HepG2 (cell line): ENCODE results near the gene CCNF. TPM values are rescaled to one million over a fixed set of nuclear protein-coding genes. Genes with fewer than 3 reads are reported as not detected.

ENCODE experiments used
- GABPB1 ChIP-seq: IDR thresholded peaks from 2 replicates; pipeline ENCODE4 v1.6.1; 2016; ENCODE audit warnings: mild to moderate bottlenecking, missing genetic modification reagents, moderate library complexity, missing compliant biosample characterization
- IKZF1 ChIP-seq: fragments of 450-650 bp; IDR thresholded peaks from 2 replicates; pipeline ENCODE4 v1.7.1; 2016
- KDM1A ChIP-seq: IDR thresholded peaks from 2 replicates; pipeline ENCODE4 v1.6.1; 2016; ENCODE audit warnings: missing compliant biosample characterization
- NKX3-1 ChIP-seq: sonication (generic); formaldehyde crosslinking; IDR thresholded peaks from 2 replicates; pipeline ENCODE4 v1.5.0; 2020; ENCODE audit warnings: missing genetic modification reagents
- ZNF138 ChIP-seq: sonication (generic); formaldehyde crosslinking; IDR thresholded peaks from 2 replicates; pipeline ENCODE4 v1.5.0; 2020; ENCODE audit warnings: mild to moderate bottlenecking, low read depth, missing genetic modification reagents
- ZNF670 ChIP-seq: sonication (generic); formaldehyde crosslinking; IDR thresholded peaks from 2 replicates; pipeline ENCODE4 v1.8.0; 2022; ENCODE audit warnings: mild to moderate bottlenecking, missing genetic modification reagents, borderline replicate concordance
- ZNF761 ChIP-seq: sonication (generic); formaldehyde crosslinking; conservative IDR thresholded peaks from 2 replicates; pipeline ENCODE4 v1.4.0; 2020; ENCODE audit warnings: mild to moderate bottlenecking, missing genetic modification reagents
- polyA plus RNA-seq, 8 experiments: library from polyadenylated mRNA; depleted of rRNA in 3 of 8; stranded (reverse) in 7 of 8; unstranded in 1 of 8; fragments of >200 nt; fragmentation: Illumina TruSeq in 4 of 8; extraction: Trizol in 4 of 8; gene quantifications; 2 replicates each; pipeline versions ENCODE4 v1.2.1 to v1.2.3, GENCODE V29; 2011 to 2016; ENCODE audit warnings: low read depth in 4 of 8, missing spikeins in 1 of 8, mixed read lengths in 1 of 8; ENCODE audit not compliant: insufficient read depth in 1 of 8
- total RNA-seq, 5 experiments: library from RNA; depleted of rRNA; stranded (reverse); fragments of >200 nt; fragmentation: Illumina TruSeq; extraction: Trizol; gene quantifications; 2 replicates each; pipeline ENCODE4 v1.2.3, GENCODE V29; 2016; ENCODE audit warnings: low read depth in 1 of 5
- TF ChIP-seq, protein P1 (sequence below): sonication (generic); formaldehyde crosslinking; IDR thresholded peaks from 2 replicates; pipeline ENCODE4 v1.8.0; 2022; ENCODE audit warnings: mild to moderate bottlenecking, missing genetic modification reagents, borderline replicate concordance
- TF ChIP-seq, protein P2 (sequence below), 2 experiments: sonication (generic) in 1 of 2; formaldehyde crosslinking in 1 of 2; IDR thresholded peaks; 2 replicates each; pipeline versions ENCODE4 v1.6.1 to v1.9.0; 2014 to 2022; ENCODE audit warnings: antibody characterized with exemption in 1 of 2, borderline replicate concordance in 1 of 2, inconsistent platforms in 1 of 2, low read depth in 1 of 2, missing genetic modification reagents in 1 of 2
- TF ChIP-seq, protein P3 (sequence below): sonication (generic); formaldehyde crosslinking; IDR thresholded peaks from 2 replicates; pipeline ENCODE4 v1.8.1; 2023; ENCODE audit warnings: missing genetic modification reagents, inconsistent platforms, borderline replicate concordance
- TF ChIP-seq, protein P4 (sequence below): sonication (generic); formaldehyde crosslinking; IDR thresholded peaks from 2 replicates; pipeline ENCODE4 v1.9.0; 2022; ENCODE audit warnings: missing genetic modification reagents, mild to moderate bottlenecking, borderline replicate concordance
- TF ChIP-seq, protein P5 (sequence below): IDR thresholded peaks from 2 replicates; pipeline ENCODE4 v1.6.1; 2012; ENCODE audit warnings: low read depth, low read length, improper control_type of control experiment
- TF ChIP-seq, protein P6 (sequence below): sonication (generic); formaldehyde crosslinking; IDR thresholded peaks from 2 replicates; pipeline ENCODE4 v1.4.0; 2020; ENCODE audit warnings: missing genetic modification reagents

Gene CCNF
- total and polyA plus RNA-seq, 2 of the 13 experiments (the other 11 are each of a cell fraction or from before 2014, with no cell fraction given): 6.4 to 22.8 TPM

DNA sequence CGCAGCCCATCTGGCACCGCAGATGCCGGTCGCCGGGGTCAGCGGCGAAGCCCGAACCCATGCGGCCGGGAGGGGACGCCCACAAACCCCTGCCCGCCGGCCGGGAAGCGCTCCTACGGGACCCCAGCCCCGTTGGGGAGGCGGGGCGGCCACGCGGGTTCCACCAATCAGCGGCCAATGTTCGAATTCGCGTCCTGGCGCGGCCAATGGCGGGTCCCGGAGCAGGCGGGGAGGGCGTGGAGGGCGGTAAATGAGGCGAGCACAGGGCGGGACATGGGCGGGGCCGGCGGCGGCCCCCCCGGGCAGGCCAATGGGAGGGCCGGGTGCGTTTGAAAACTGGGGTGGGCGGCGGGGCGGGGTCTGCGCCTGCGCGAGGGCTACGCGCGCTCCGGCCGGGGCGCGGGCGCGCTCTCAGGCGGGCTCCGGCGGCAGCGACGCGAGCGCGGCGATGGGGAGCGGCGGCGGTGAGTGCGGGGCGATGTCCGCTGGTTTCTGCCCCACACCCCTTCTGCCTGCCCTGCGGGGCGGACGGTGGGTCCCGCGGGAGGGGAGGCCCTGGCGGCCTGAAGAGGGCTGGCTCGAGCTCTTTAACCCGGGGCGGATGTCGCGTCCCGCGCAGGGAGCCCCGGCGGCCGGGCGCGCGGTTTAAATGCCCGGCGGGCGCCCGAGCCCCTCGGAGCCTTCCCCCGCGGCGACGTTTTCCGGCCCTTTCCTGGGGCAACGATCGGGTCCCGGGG lies at the start of gene CCNF (continued):
- TF ChIP-seq, protein P1, sequence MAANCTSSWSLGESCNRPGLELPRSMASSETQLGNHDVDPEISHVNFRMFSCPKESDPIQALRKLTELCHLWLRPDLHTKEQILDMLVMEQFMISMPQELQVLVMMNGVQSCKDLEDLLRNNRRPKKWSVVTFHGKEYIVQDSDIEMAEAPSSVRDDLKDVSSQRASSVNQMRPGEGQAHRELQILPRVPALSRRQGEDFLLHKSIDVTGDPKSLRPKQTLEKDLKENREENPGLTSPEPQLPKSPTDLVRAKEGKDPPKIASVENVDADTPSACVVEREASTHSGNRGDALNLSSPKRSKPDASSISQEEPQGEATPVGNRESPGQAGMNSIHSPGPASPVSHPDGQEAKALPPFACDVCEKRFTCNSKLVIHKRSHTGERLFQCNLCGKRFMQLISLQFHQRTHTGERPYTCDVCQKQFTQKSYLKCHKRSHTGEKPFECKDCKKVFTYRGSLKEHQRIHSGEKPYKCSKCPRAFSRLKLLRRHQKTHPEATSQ (CRISPR knock-in tag): no peak
- TF ChIP-seq ZNF670 (CRISPR knock-in tag): peak; percentile 31; the same call in 1 of the 2 replicates
- TF ChIP-seq IKZF1: no peak
- TF ChIP-seq, protein P2, sequence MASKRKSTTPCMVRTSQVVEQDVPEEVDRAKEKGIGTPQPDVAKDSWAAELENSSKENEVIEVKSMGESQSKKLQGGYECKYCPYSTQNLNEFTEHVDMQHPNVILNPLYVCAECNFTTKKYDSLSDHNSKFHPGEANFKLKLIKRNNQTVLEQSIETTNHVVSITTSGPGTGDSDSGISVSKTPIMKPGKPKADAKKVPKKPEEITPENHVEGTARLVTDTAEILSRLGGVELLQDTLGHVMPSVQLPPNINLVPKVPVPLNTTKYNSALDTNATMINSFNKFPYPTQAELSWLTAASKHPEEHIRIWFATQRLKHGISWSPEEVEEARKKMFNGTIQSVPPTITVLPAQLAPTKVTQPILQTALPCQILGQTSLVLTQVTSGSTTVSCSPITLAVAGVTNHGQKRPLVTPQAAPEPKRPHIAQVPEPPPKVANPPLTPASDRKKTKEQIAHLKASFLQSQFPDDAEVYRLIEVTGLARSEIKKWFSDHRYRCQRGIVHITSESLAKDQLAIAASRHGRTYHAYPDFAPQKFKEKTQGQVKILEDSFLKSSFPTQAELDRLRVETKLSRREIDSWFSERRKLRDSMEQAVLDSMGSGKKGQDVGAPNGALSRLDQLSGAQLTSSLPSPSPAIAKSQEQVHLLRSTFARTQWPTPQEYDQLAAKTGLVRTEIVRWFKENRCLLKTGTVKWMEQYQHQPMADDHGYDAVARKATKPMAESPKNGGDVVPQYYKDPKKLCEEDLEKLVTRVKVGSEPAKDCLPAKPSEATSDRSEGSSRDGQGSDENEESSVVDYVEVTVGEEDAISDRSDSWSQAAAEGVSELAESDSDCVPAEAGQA (IDR thresholded peaks at IDR 0.05; ENCODE audit: low read depth): no peak
- TF ChIP-seq, protein P2 (CRISPR knock-in tag; IDR thresholded peaks at IDR 0.05; ENCODE audit: borderline replicate concordance): 0 out of 2 replicates have a peak, but pooled peaks have one; percentile 49
- TF ChIP-seq, protein P3, sequence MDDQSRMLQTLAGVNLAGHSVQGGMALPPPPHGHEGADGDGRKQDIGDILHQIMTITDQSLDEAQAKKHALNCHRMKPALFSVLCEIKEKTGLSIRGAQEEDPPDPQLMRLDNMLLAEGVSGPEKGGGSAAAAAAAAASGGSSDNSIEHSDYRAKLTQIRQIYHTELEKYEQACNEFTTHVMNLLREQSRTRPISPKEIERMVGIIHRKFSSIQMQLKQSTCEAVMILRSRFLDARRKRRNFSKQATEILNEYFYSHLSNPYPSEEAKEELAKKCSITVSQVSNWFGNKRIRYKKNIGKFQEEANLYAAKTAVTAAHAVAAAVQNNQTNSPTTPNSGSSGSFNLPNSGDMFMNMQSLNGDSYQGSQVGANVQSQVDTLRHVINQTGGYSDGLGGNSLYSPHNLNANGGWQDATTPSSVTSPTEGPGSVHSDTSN: 0 out of 2 replicates have a peak, but pooled peaks have one; percentile 57
- TF ChIP-seq, protein P4, sequence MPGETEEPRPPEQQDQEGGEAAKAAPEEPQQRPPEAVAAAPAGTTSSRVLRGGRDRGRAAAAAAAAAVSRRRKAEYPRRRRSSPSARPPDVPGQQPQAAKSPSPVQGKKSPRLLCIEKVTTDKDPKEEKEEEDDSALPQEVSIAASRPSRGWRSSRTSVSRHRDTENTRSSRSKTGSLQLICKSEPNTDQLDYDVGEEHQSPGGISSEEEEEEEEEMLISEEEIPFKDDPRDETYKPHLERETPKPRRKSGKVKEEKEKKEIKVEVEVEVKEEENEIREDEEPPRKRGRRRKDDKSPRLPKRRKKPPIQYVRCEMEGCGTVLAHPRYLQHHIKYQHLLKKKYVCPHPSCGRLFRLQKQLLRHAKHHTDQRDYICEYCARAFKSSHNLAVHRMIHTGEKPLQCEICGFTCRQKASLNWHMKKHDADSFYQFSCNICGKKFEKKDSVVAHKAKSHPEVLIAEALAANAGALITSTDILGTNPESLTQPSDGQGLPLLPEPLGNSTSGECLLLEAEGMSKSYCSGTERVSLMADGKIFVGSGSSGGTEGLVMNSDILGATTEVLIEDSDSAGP (CRISPR knock-in tag): peak; percentile 68
- peak; percentile 15; the same call in 1 of the 2 replicates for TF ChIP-seq ZNF138
- peak; percentile 75; the same call in 1 of the 2 replicates for TF ChIP-seq ZNF761 (CRISPR knock-in tag)
- TF ChIP-seq NKX3-1: no peak; the same call in 1 of the 2 replicates
- no peak for TF ChIP-seq KDM1A
- TF ChIP-seq, protein P5, sequence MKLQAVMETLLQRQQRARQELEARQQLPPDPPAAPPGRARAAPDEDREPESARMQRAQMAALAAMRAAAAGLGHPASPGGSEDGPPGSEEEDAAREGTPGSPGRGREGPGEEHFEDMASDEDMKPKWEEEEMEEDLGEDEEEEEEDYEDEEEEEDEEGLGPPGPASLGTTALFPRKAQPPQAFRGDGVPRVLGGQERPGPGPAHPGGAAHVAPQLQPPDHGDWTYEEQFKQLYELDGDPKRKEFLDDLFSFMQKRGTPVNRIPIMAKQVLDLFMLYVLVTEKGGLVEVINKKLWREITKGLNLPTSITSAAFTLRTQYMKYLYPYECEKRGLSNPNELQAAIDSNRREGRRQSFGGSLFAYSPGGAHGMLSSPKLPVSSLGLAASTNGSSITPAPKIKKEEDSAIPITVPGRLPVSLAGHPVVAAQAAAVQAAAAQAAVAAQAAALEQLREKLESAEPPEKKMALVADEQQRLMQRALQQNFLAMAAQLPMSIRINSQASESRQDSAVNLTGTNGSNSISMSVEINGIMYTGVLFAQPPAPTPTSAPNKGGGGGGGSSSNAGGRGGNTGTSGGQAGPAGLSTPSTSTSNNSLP: no peak
- TF ChIP-seq, protein P6, sequence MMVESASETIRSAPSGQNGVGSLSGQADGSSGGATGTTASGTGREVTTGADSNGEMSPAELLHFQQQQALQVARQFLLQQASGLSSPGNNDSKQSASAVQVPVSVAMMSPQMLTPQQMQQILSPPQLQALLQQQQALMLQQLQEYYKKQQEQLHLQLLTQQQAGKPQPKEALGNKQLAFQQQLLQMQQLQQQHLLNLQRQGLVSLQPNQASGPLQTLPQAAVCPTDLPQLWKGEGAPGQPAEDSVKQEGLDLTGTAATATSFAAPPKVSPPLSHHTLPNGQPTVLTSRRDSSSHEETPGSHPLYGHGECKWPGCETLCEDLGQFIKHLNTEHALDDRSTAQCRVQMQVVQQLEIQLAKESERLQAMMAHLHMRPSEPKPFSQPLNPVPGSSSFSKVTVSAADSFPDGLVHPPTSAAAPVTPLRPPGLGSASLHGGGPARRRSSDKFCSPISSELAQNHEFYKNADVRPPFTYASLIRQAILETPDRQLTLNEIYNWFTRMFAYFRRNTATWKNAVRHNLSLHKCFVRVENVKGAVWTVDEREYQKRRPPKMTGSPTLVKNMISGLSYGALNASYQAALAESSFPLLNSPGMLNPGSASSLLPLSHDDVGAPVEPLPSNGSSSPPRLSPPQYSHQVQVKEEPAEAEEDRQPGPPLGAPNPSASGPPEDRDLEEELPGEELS (CRISPR knock-in tag): no peak
- TF ChIP-seq GABPB1 (CRISPR knock-in tag): peak; percentile 84
